CD4-positive, alpha-beta memory T cell (primary cell): ENCODE results near the gene MEGF11. TPM values are rescaled to one million over a fixed set of nuclear protein-coding genes. Genes with fewer than 3 reads are reported as not detected.
A peak's percentile ranks its signal among the peaks of the same experiment; 100 is the strongest.

Experiments
- CTCF ChIA-PET: fragments of 350-600 bp; sonication (Branson Sonifier 250); formaldehyde crosslinking; loops from one replicate; lab custom pipeline; 2021; ENCODE audit warnings: inconsistent platforms; ENCODE audit not compliant: partially characterized antibody; lab: Charles Lee
- POLR2A ChIA-PET: fragments of 350-600 bp; sonication (Branson Sonifier 250); formaldehyde crosslinking; loops from one replicate; lab custom pipeline; 2021; ENCODE audit not compliant: partially characterized antibody; lab: Charles Lee
- DNase-seq, 5 donors: peaks; one replicate each; pipeline versions ENCODE4 v3.0.0 to v3.0.0-alpha.2; 2020 to 2022; ENCODE audit warnings: mixed read lengths in 1 of 5
- H3K27ac ChIP-seq: one replicate; pipeline ENCODE4 v1.7.0; 2013; ENCODE audit warnings: low read depth, low read length
- H3K27me3 ChIP-seq: 2 replicates; pipeline ENCODE4 v1.7.0; 2013; ENCODE audit warnings: mild to moderate bottlenecking, low read length, moderate library complexity; ENCODE audit not compliant: insufficient read depth
- H3K36me3 ChIP-seq: 2 replicates; pipeline ENCODE4 v1.7.0; 2013; ENCODE audit warnings: mild to moderate bottlenecking, low read length, moderate library complexity; ENCODE audit not compliant: insufficient read depth
- H3K4me1 ChIP-seq: 2 replicates; pipeline ENCODE4 v1.7.0; 2013; ENCODE audit warnings: mild to moderate bottlenecking, low read length, moderate library complexity; ENCODE audit not compliant: insufficient read depth
- H3K4me3 ChIP-seq, 2 donors: one replicate each; pipeline ENCODE4 v1.7.0; 2013; ENCODE audit warnings: low read length in 2 of 2, mild to moderate bottlenecking in 1 of 2
- H3K9me3 ChIP-seq, 2 donors: one replicate each; pipeline ENCODE4 v1.7.0; 2013; ENCODE audit warnings: low read length in 2 of 2, control low read depth in 1 of 2; ENCODE audit not compliant: control insufficient read depth in 1 of 2
- H3K27ac Mint-ChIP-seq, 7 donors: one replicate each; pipeline ENCODE4 v1.8.0; 2020 to 2021; ENCODE audit warnings: mixed read lengths in 7 of 7, mild to moderate bottlenecking in 6 of 7, inconsistent platforms in 3 of 7, moderate library complexity in 3 of 7
- H3K27me3 Mint-ChIP-seq, 2 donors: one replicate each; pipeline ENCODE4 v1.8.0; 2020 to 2021; ENCODE audit warnings: mixed read lengths in 2 of 2
- H3K36me3 Mint-ChIP-seq, 2 donors: one replicate each; pipeline ENCODE4 v1.8.0; 2020 to 2021; ENCODE audit warnings: mixed read lengths in 2 of 2, inconsistent platforms in 1 of 2, mild to moderate bottlenecking in 1 of 2
- H3K4me1 Mint-ChIP-seq, 4 donors: one replicate each; pipeline ENCODE4 v1.8.0; 2020 to 2021; ENCODE audit warnings: mixed read lengths in 4 of 4, mild to moderate bottlenecking in 1 of 4
- H3K4me3 Mint-ChIP-seq, 8 donors: one replicate each; pipeline ENCODE4 v1.8.0; 2020 to 2021; ENCODE audit warnings: mixed read lengths in 8 of 8, mild to moderate bottlenecking in 7 of 8, moderate library complexity in 6 of 8, inconsistent platforms in 3 of 8
- H3K9me3 Mint-ChIP-seq, 8 donors: one replicate each; pipeline ENCODE4 v1.8.0; 2020 to 2021; ENCODE audit warnings: mixed read lengths in 8 of 8, mild to moderate bottlenecking in 5 of 8, inconsistent platforms in 3 of 8, moderate library complexity in 1 of 8
- intact Hi-C: fragments of 100-400 bp; cut with micrococcal nuclease; formaldehyde crosslinking; loops from one replicate; pipeline ENCODE4 v1.15.1; 2023
- polyA plus RNA-seq, 2 donors: library from polyadenylated mRNA; unstranded; fragments of 300-500 nt; fragmentation: Illumina TruSeq; gene quantifications; one replicate each; pipeline ENCODE4 v1.2.3, GENCODE V29; 2021
- total RNA-seq, 2 experiments: library from RNA; stranded (reverse); gene quantifications; one replicate each; pipeline ENCODE4 v1.2.3, GENCODE V29; 2021

MEGF11 gene
- total and polyA plus RNA-seq, 4 experiments from 2014 or later, result 0.69 TPM; not detected in 3

DNA sequence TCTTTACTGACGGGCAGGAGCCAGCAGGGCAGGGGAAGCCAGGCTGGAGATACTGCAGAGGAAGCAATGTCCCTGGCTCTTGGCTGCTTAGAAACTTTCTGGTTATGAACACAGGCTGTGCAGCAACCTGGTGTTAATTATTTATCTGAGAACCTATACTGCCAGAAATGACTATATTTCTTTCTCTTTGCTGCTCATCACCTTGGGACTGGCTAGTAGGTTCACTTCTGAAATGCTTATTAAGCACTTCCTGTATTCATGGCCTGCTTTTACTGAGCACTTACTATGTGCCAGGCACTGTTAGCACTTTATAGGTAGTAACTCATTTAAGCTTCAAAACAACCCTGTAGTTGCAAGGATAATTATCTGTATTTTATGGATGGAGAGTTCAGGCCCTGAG is 326.7 kb downstream of the MEGF11 start:
- ChIA-PET CTCF (no interaction called here), POLR2A (no interaction called here)
- Histone ChIP-seq H3K9me3 (no peaks in the 10 kb centered on the region), H3K4me1 (no peaks in the 10 kb centered on the region), H3K27me3 (no peaks in the 10 kb centered on the region), H3K36me3 (no peaks in the 10 kb centered on the region), H3K27ac (no peak overlapping the region), H3K4me3 (no peak overlapping the region)
- Mint-ChIP-seq H3K27ac (peak overlapping the region in 1 of 7 donors; percentile 18), H3K9me3 (no peaks in the 10 kb centered on the region), H3K4me3 (no peak overlapping the region), H3K4me1 (no peaks in the 10 kb centered on the region), H3K27me3 (no peaks in the 10 kb centered on the region), H3K36me3 (no peaks in the 10 kb centered on the region)
- intact Hi-C loops, result no loop called here
- DNase-seq, result no peak

DNA sequence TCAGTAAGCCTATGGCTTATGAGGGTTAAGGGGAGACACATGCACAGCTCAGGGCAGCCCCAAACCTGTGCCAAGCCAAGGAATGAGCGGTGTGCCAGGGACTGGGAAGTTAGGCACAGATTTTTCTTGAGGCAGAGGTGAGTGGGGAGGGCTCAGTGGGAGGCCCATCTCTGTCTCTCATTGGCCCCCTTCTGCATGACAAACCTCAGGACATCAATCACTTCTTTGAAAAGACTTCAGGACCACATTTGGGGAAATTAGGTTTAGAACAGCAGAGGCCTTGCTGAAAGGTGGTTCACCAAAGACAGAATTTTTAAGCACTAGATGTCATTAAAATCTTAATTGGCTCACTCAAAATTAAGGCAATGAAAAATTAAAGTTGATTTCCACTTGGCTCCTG is 327.1 kb downstream of the MEGF11 start:
- ChIA-PET CTCF (no interaction called here), POLR2A (no interaction called here)
- no peak overlapping the region for H3K4me3 Mint-ChIP-seq
- no peak overlapping the region for H3K4me3 ChIP-seq
- no peak for DNase-seq
- H3K27ac ChIP-seq, result no peak overlapping the region
- H3K4me1 ChIP-seq, result no peaks in the 10 kb centered on the region
- H3K27me3 ChIP-seq, result no peaks in the 10 kb centered on the region
- H3K9me3 ChIP-seq, result no peaks in the 10 kb centered on the region
- H3K4me1 Mint-ChIP-seq, result no peaks in the 10 kb centered on the region
- H3K9me3 Mint-ChIP-seq, result no peaks in the 10 kb centered on the region
- H3K36me3 Mint-ChIP-seq, result no peaks in the 10 kb centered on the region
- H3K27me3 Mint-ChIP-seq, result no peaks in the 10 kb centered on the region
- H3K27ac Mint-ChIP-seq, result no peak overlapping the region
- no peaks in the 10 kb centered on the region for H3K36me3 ChIP-seq
- intact Hi-C loops, result no loop called here

DNA sequence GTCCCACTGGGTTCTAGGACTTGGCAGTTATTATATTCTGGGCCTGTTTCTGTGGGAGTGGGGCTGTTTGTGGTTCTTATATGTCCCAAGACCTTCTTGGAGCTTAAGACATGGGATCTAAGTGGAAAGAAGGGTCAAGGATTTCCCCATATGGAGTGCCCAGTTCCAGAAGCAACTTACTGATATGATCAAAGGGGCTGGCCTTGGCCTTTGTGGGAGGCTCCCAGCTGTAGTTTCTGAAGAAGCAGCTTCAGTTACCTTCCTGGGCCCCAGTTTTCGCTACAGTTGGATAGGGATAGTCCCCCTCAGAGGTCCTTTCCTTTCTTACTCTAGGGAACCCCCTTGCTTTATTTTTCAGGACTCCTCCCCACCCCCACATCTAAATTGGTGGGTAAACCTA is 328.2 kb downstream of the MEGF11 start:
- H3K27ac Mint-ChIP-seq, result no peak overlapping the region

DNA sequence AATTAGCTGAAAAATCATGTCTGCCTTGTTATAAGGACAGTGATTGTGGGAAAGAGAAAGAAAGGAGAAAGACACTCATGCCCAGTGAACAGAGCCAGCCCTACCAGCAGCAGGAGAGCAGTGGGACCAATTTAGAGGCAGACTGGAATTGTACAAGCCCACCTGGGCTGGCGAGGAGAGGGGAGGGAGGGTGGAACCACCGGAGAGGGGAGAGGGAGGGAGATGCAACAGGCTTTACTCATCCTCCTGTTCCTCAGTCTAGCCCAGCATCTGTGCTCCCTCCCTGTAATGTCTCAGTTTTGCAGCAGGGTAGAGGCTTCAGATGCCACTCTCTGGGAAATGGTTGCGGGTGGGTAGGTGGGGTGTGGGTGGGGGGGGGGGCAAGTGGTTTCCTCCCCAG is 329.5 kb downstream of the MEGF11 start:
- intact Hi-C loops, result no loop called here
- Mint-ChIP-seq H3K36me3 (no peaks in the 10 kb centered on the region), H3K27ac (no peak overlapping the region), H3K9me3 (no peaks in the 10 kb centered on the region), H3K4me3 (no peak overlapping the region), H3K4me1 (no peaks in the 10 kb centered on the region), H3K27me3 (no peaks in the 10 kb centered on the region)
- CTCF ChIA-PET, result no interaction called here
- Histone ChIP-seq H3K4me1 (no peaks in the 10 kb centered on the region), H3K36me3 (no peaks in the 10 kb centered on the region), H3K9me3 (no peaks in the 10 kb centered on the region), H3K4me3 (no peak overlapping the region), H3K27me3 (no peaks in the 10 kb centered on the region), H3K27ac (no peak overlapping the region)
- DNase-seq, result no peak
- POLR2A ChIA-PET, result no interaction called here

More for the DNA sequence above, 328.2 kb downstream of the MEGF11 start:
- no peaks in the 10 kb centered on the region for H3K36me3 ChIP-seq
- no peak overlapping the region for H3K4me3 ChIP-seq
- CTCF ChIA-PET, result no interaction called here
- POLR2A ChIA-PET, result no interaction called here
- Mint-ChIP-seq H3K9me3 (no peaks in the 10 kb centered on the region), H3K36me3 (no peaks in the 10 kb centered on the region), H3K27me3 (no peaks in the 10 kb centered on the region), H3K4me1 (no peaks in the 10 kb centered on the region), H3K4me3 (no peak overlapping the region)
- no peaks in the 10 kb centered on the region for H3K27me3 ChIP-seq
- no peak for DNase-seq
- no peaks in the 10 kb centered on the region for H3K9me3 ChIP-seq
- no peaks in the 10 kb centered on the region for H3K4me1 ChIP-seq
- intact Hi-C loops, result no loop called here
- no peak overlapping the region for H3K27ac ChIP-seq

DNA sequence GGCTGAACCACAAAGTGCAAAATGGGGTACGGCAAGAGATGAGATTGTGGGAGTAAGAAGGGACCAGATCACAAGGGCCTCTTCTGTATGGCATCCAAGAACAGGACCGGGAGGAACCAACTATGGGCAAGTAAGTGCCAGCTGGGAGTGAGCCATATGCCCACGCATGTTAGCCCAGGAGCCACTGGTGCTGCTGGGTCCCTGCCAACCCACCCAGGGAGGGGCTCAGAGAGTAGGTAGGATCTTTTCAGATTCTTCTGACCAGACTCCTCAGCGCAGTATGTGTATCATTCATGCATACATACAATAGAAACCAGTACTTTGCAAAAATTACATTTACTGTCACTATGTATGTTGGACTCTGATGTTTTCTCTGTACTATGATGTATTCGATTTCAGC is 330.3 kb downstream of the MEGF11 start:
- no peaks in the 10 kb centered on the region for H3K27me3 ChIP-seq
- ChIA-PET POLR2A (no interaction called here), CTCF (no interaction called here)
- intact Hi-C loops, result no loop called here
- no peaks in the 10 kb centered on the region for H3K4me1 ChIP-seq
- Mint-ChIP-seq H3K27me3 (no peaks in the 10 kb centered on the region), H3K9me3 (no peaks in the 10 kb centered on the region), H3K27ac (peak overlapping the region in 2 of 7 donors; percentile 24 to 79), H3K4me1 (no peaks in the 10 kb centered on the region), H3K36me3 (no peaks in the 10 kb centered on the region), H3K4me3 (no peak overlapping the region)
- H3K27ac ChIP-seq, result no peak overlapping the region
- H3K4me3 ChIP-seq, result no peak overlapping the region
- H3K36me3 ChIP-seq, result no peaks in the 10 kb centered on the region
- H3K9me3 ChIP-seq, result no peaks in the 10 kb centered on the region
- no peak for DNase-seq

DNA sequence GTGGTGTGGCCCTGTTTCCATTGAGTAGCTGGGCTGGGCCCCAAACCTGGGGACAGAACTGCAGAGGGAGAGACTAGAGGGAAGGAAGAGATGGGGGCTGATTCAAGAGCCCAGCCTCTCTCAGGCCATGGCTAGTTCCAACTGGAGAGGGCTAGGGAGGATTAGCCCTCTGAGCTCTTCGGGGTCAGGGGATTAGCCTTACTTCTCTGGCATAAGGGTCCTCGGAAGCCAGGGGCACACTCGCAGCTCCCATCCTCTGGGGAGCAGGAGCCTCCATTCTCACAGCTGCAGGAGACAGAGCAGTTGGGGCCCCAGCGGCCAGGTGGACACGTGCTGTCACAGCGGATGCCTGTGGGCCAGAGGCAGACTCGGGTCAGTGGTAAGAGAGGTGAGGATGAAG is 330.9 kb downstream of the MEGF11 start:
- POLR2A ChIA-PET, result no interaction called here
- no peak overlapping the region for H3K4me3 Mint-ChIP-seq
- Histone ChIP-seq H3K27ac (no peak overlapping the region), H3K27me3 (no peaks in the 10 kb centered on the region), H3K36me3 (no peaks in the 10 kb centered on the region), H3K4me3 (no peak overlapping the region), H3K4me1 (no peaks in the 10 kb centered on the region), H3K9me3 (no peaks in the 10 kb centered on the region)
- intact Hi-C loops, result no loop called here
- no peaks in the 10 kb centered on the region for H3K36me3 Mint-ChIP-seq
- H3K9me3 Mint-ChIP-seq, result no peaks in the 10 kb centered on the region
- CTCF ChIA-PET, result no interaction called here
- no peak overlapping the region for H3K27ac Mint-ChIP-seq
- no peak for DNase-seq
- H3K4me1 Mint-ChIP-seq, result peaks cover 0 to 1% (median under 1%) of the 10 kb centered on the region in 4 donors
- H3K27me3 Mint-ChIP-seq, result no peaks in the 10 kb centered on the region

DNA sequence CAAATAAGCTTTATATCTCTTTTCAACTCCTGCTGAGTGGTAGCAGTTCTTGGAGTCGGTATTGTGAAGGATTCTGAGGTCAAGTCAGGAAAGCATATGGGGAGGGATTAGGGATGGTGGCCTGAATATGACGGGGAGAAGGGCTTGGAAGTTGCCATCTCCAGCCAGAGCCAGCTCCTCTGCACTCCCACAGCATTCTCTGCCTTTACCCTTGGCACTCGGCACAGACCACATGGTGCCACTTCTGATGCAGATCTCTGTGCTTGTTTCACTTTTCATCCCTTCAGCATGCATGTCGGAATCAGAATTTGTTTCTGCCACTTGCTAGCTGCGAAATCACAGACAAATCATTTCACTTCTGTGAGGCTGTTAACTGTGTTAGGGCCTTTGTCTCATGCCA is 331.8 kb downstream of the MEGF11 start:
- intact Hi-C loops, result no loop called here
- H3K4me3 ChIP-seq, result no peak overlapping the region
- H3K27me3 ChIP-seq, result no peaks in the 10 kb centered on the region
- H3K4me1 ChIP-seq, result no peaks in the 10 kb centered on the region
- Mint-ChIP-seq H3K27ac (no peak overlapping the region), H3K36me3 (no peaks in the 10 kb centered on the region), H3K27me3 (no peaks in the 10 kb centered on the region), H3K9me3 (no peaks in the 10 kb centered on the region), H3K4me1 (peaks cover 5 to 10% (median 6%) of the 10 kb centered on the region in 4 donors), H3K4me3 (no peak overlapping the region)
- CTCF ChIA-PET, result interaction anchor here (0.6 kb wide), 1 partner anchor 43 kb away, joined by 3 read pairs; no protein-coding TSS in a partner anchor
- no peak for DNase-seq
- H3K36me3 ChIP-seq, result no peaks in the 10 kb centered on the region
- POLR2A ChIA-PET, result no interaction called here
- no peak overlapping the region for H3K27ac ChIP-seq
- no peaks in the 10 kb centered on the region for H3K9me3 ChIP-seq

DNA sequence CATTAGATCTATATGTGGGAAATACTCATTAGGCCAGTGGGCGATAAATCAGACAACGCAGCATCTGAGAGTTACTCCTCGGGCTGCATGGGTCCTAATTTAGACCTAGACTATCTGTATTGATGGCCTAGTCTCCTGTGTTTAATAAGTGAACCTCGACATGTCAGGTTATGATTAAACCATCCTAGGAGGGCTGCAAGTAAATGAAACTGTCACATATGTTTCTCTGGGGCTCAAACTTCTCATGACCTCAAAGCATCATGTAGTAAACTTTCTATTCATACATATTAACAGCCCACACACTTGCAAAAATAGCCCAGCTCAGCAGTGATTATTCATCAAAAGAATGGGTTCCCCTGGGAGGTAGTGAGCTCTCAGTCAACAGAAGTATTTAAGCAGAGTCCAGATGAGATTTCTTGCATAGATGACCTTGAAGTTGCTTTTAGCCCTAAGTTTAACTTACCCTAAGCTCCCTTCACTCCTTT is 332.7 kb downstream of the MEGF11 start:
- ChIA-PET CTCF (interaction anchor here (1.4 kb wide), 1 partner anchor 10 kb away, joined by 3 read pairs; no protein-coding TSS in a partner anchor), POLR2A (no interaction called here)
- H3K27ac Mint-ChIP-seq, result peak overlapping the region in 1 of 7 donors; percentile 40
- H3K4me3 ChIP-seq, result no peak overlapping the region
- no peaks in the 10 kb centered on the region for H3K9me3 Mint-ChIP-seq
- H3K27me3 Mint-ChIP-seq, result no peaks in the 10 kb centered on the region
- peaks cover 7% of the 10 kb centered on the region for H3K4me1 ChIP-seq
- no peaks in the 10 kb centered on the region for H3K36me3 ChIP-seq
- H3K27ac ChIP-seq, result no peak overlapping the region
- H3K4me1 Mint-ChIP-seq, result peaks cover 5 to 17% (median 9%) of the 10 kb centered on the region in 4 donors
- H3K27me3 ChIP-seq, result no peaks in the 10 kb centered on the region
- no peak overlapping the region for H3K4me3 Mint-ChIP-seq
- intact Hi-C loops, result no loop called here
- no peaks in the 10 kb centered on the region for H3K36me3 Mint-ChIP-seq
- DNase-seq, result no peak
- no peaks in the 10 kb centered on the region for H3K9me3 ChIP-seq
